GM21423 (cell line): ENCODE measurements around the gene TBC1D4.
A peak's percentile ranks its signal among the peaks of the same experiment; 100 is the strongest.
"Not testable (repeated sequence)": the region's sequence is repeated elsewhere in the genome, so short reads cannot be mapped to it uniquely, and the experiment has no call there.

Experiments
- ATAC-seq: cut with Tn5 transposase; IDR thresholded peaks from one replicate; pipeline ENCODE4 v1.9.1; 2021; ENCODE audit warnings: mild to moderate bottlenecking, moderate library complexity; ENCODE audit not compliant: unreplicated experiment

The TBC1D4 gene

DNA sequence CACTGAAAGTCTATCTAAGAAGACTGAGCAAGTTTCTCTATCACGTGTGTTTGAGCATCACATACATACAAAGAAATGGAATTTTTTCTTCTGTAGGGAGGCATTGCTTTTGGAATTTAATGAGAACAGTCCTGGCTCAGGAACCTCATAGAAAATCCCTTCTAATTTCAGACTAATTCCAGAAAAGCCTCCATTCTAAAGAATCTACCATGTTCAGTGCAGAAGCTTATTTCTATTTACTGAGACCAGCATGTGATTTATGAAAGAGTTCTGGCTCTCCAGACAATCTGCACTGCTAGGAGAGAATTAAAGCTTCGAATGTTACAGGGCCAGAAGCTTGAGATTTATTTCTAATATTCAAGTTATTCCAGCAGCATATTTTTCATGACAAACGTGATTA is 186.8 kb downstream of the TBC1D4 start:
- ATAC-seq = no peak

DNA sequence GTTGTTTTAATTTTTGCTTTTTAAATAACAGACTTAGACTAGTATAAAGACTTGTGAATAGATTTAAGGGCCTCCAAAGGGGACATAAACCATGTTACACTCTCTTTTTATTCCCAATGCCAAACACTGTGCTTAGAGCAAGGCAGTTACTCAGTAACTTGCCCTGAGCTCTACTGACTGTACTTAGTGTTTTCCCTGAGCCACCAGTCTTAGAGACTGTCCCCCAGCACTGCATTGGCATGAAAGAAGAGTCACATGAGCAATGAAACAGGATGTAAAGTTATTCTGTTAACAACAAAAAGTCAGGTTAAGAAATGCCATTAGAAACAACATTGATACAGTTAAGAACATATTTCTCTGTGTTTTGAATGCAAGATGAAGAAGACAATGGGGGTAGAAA is 187.9 kb downstream of the TBC1D4 start:
- ATAC-seq = no peak

DNA sequence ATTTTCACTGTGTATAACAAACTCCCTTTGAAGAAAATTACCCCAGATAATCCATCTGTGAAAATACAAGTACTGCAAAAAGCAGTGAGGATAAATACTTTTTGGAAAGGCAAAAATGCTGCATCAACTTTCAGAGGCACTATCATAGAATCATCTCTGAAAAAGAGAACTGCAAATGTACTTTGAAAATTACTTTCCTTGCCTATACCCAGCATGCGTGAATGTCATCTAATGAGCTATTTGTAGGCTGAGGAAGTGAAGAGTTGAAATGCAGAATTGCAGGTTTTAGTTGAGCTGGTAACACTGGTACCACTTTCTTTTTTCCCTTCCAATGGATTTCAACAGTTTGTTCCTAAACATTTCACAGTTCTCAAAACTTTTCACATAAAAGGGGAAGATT is 196.7 kb downstream of the TBC1D4 start:
- ATAC-seq = peak; percentile 74

DNA sequence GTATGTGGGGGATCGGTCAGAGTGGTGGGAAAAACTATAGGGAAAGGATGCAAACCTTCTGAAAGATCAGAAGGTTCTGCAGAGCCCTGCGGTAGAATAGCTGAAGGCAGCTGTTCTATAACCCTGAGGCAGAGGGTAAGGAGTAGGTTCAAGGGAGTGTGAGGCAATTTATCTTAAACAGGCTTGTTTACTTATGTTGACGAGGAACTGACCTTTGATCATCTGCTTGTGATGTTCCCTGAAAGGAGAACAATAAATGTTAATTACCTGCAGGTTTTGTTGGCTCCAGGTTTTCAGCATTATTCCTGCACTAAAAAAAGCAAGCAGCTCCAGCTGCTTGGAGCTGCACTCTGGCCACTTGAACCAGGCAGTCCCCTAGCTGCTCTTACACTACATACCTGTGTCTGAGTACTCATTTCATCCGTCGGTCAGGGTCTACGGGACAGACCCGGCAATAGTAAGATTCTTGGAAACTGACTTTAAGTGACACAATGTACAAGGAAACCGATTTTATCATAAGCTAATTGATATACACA is 202.1 kb downstream of the TBC1D4 start:
- no peak for ATAC-seq

DNA sequence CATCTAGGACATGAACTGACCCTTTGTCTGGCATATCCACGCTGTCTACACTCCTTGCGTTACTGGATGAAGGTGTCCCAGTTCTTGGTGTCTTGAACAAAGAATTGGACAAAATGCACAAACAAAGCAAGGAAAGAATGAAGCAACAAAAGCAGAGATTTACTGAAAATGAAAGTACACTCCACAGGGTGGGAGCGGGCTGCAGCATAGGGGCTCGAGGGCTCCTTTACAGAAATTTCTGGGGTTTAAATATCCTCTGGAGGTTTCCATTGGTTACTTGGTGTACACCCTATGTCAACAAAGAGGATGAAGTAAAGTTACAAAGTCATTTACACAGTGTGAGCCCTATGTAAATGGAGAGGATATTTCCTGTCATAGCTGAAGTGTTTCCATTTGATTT is 208.3 kb downstream of the TBC1D4 start:
- not testable (repeated sequence) for ATAC-seq

DNA sequence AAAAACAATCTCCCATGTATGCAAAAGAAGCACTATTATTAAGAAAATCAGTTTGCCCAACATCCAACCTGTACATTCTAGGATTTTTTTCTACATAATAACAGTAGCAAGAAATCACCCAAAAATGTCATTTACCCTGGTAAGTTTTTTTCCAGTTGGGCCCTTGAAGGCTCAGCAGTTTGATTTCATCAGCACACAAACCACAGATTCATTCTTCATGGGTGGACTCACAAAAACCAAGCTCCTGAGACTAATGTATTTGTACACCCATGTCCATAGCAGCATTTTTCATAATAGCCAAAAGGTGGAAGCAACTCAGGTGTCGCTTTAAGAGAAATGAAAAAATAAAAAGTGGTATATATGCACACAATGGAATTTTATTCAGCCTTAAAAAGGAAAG is 210.1 kb downstream of the TBC1D4 start:
- no peak for ATAC-seq

DNA sequence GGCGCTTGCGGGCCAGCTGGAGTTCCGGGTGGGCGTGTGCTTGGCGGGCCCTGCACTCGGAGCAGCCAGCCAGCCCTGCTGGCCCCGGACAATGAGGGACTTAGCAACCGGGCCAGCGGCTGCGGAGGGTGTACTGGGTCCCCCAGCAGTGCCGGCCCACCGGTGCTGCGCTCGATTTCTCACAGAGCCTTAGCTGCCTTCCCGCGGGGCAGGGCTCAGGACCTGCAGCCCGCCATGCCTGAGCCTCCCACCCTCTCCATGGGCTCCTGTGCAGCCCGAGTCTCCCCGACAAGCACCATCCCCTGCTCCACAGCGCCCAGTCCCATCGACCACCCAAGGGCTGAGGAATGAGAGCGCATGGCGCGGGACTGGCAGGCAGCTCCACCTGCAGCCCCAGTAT is 213.5 kb downstream of the TBC1D4 start:
- ATAC-seq = not testable (repeated sequence)

DNA sequence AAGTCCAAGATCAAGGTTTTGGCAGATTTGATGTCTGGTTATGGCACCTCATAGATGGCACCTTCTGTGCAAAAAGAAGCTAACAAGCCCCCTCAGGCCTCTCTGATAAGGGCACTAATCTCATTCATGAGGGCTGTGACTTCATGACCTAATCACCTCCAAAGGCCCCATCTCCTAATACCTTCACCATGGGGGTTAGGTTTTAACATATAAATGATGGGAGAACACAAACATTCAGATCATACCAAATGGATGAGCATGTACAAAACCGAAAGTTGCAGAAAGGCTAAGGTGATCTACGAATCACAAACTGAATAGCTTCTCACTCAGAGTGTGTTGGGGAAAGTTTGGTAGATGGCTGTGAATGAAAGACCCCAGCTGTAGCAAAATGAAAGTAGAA is 217.4 kb downstream of the TBC1D4 start:
- ATAC-seq = no peak

DNA sequence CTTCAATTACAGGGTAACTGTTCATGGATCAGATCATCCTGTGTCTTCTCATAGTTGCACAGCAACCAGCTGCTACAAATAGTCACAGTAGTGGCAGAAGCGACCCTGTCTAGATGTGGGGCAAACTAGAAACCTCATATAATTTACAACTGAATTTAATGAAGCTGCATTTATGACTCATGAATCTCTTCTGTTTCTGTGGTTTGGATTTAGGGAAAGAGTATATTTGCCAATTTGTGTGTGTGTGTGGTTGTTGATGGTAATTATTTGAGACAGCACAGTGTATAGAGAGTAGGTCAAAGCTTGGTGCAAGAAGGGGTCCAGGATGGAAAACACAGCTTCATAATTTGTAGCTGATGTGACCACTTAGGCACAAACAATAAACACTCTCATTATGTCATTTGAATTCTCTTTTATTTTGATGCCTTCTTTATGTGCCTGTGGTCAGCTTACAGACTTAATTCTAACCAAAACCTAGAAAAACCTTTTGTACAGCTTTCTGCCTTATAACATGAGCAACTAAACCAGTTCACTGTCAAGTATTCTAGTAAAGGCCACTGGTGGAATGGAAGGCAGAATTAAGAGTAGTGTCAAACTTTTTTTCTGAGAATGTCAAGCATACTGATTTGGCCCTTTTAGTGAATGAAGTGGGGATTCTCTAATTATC is 218.1 kb downstream of the TBC1D4 start:
- no peak for ATAC-seq

DNA sequence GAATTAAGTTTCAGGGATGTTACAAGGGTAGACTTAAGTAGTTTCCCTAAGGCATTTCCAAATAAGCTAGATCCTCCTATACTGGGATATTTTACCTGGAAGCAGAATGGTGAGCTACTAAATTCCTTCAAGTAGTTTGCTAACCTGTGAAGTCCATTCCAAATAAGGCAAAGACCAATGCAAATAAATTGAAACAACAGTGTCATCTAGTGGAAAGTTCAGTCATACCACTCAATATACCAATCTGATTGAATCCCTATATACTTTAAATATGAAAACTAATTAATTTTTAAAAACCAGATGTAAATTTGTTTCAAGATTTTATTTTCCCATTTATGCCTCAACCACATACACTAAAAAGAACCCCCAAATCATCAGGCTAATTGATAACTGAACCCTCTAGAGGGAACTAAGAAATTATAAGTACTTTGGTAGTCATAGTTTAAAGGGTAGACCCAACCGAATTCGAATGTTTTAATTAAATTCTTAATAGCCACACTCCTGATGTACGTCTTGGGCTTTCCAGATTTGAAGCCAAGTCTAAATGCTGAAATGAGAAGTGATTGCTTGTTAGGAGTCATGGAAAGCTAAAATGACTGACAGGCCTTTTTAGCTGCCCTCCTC is 223.7 kb downstream of the TBC1D4 start:
- no peak for ATAC-seq

DNA sequence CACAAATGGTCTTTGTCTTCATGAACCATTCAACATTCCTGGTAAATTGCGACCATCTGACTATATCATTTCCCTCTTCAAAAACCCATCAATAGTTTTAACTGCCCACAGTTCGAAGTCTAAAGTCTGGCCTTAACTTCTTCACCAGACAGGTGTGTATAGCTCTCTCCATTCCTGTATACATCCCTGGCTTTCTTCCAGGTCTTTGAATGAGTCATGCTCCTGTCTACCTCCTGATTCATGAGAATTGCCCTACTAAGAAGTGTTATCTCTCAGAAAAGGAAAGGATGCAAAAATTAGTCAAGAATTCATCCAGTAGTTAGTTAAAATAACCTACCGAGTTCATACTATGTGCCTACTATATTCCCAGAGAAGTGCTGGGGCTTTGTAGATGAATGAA is 225.0 kb downstream of the TBC1D4 start:
- no peak for ATAC-seq

DNA sequence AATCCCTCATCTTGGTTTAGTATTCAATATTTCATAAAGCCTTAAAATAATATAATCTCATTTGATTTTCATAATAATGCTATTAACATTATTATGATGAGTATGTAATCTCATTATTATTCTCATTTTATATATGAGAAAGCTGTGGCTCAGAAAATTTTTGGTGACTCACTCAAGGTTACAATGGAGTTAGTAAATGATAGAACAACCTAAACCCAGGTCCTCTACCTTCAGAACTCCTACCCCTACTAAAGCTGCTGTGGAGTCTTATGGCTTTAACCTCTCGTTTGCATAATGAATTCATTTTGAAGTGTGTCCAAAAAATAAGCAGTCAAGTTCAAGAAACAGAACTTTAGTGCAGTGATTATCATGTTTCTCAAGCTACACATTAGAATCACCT is 226.3 kb downstream of the TBC1D4 start:
- no peak for ATAC-seq

DNA sequence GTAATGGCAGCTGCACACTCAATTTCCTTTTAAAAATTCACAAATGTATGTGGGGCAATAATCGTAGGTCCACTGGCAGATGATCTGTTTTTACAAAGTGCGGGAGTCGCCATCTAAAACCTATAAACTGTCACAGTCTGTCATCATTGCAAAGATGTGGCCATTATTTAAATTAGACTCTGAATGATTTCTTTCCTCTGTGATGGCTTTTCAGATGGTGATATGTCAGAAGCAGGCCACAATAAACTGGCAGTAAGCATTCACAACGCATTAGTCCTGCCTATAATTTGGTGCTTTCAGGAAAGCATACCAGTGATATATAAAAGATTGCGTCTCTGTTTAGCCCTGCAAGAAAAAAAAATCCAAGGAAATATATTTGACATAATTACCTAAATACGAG is 226.8 kb downstream of the TBC1D4 start:
- no peak for ATAC-seq

DNA sequence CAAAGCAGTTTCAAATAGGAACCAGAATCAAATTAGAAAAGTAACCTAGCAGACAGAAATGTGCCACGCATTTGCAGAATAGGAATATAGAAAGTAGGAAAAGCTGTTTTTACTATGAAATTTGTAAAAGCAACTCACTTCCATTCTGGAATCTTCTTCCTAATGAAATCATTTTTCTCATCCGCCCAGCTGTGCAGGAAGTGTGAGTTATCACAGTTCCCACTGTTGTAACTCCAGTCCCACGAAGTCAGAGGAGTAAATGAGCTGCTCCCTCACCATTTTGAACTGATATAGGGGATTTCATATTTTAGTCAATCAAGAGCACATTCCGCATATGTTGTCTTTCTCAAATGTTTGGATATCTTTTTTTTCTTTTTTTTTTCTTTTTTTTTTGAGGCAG is 230.8 kb downstream of the TBC1D4 start:
- ATAC-seq = no peak

DNA sequence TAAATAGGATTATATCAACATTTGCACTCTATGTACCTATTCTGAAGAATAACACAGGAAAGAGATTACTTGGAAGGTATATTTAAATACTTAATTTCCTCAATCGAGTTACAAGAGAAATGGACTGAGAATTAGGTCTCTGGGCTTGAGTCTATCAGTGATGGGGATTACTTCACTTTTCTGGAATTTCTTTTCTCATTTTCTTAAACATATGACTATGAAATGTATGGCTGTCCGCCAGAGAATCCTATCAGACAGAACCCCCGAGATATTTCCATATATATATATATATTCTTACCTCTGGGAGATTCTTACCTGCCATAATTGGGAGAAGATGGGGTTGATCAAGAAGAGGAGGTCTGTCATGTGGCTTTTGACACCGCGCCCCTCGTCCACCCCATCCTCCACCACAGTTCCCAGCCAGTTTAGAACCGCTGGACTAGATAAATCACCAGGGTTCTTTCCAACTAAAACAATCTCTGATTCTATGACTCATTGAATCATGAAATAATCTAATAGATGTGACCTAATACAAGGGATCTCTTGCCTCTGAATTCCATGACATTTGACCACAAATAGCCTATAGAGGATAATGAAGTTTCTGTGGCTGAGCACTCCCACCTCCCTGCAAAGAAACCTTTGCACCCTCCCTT is 231.3 kb downstream of the TBC1D4 start:
- no peak for ATAC-seq

DNA sequence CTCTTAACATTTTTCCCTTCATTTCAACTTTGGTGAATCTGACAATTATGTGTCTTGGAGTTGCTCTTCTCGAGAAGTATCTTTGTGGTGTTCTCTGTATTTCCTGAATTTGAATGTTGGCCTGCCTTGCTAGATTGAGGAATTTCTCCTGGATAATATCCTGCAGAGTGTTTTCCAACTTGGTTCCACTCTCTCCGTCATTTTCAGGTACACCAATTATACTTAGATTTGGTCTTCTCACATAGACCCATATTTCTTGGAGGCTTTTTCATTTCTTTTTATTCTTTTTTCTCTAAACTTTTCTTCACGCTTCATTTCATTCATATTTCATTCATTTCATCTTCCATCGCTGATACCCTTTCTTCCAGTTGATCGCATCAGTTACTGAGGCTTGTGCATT is 236.4 kb downstream of the TBC1D4 start:
- not testable (repeated sequence) for ATAC-seq

DNA sequence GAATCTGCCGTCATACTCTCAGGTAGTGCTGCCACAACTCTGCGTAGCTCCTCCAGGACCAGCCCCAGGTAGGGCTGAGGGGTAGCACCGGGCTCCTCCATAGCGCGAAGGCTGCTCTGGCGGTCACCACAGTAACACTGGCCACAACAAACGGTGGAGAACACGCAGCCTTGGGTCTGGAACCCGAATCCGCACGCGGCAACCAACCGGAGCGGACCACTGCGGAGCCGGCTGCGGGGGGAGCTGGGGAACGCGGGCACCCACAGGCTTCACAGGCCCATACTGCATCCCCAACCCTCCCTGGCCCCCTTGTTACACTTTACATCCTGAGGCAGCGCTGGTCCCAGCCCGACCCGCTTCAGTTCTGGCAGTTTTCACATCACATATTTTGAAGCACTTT is 241.7 kb downstream of the TBC1D4 start:
- not testable (repeated sequence) for ATAC-seq

DNA sequence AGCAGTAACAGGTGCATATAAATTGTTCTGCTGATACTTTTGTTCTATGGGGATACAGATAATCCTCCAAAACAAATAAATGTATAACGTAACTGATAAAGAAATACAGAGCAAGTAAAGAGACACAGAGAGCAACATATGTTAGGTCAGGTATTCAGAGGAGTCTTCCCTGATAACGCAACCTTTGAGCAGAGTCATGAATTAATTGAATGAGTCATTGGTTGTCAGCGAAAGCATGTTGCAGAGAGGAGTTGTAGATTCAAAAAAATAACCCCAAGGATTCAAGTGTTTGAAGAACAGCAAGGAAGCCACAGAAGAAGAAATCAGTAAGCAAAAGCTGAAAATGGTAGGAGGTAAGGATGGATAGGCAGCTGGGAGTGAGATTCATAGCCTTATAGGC is 245.2 kb downstream of the TBC1D4 start:
- no peak for ATAC-seq
